Measurements from ENCODE around the gene ANO1. TPM values are rescaled to one million over a fixed set of nuclear protein-coding genes. Genes with fewer than 3 reads are reported as not detected.

ANO1 gene
- total RNA-seq, 1 donor from 2014 or later, result 14.9 TPM

DNA sequence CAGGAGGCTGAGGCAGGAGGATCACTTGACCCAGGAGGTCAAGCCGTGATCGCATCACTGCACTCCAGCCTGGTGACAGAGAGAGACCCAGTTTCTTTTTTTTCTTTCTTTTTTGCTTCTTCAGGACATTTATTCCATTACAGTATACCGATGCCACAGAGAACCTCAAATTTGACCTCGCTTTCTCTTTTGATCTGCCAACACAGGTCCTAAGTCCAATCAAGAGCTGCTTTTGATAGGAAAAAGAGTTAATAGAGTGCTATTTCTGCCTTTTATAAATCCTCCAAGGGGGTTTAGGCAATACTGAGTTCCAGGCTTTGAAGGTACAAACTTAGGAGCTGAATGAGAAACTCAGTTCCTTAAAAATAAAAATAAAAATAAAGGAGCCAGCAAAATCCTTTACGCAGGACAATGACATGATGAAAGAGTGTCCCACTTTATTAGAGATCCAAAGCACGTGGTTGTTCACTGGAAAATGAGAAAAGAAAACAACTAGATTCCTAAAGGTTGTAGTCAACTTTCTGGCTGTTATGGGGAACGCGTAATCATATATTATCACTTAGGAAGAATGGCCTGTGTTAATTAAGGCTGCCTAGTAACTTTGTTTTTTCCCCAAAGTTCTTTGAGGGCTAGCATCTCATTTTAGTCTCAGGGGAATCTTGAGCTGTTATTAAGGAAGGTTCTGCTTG is 152.2 kb downstream of the ANO1 start:
- H3K27ac Mint-ChIP-seq, result no peak overlapping the region

DNA sequence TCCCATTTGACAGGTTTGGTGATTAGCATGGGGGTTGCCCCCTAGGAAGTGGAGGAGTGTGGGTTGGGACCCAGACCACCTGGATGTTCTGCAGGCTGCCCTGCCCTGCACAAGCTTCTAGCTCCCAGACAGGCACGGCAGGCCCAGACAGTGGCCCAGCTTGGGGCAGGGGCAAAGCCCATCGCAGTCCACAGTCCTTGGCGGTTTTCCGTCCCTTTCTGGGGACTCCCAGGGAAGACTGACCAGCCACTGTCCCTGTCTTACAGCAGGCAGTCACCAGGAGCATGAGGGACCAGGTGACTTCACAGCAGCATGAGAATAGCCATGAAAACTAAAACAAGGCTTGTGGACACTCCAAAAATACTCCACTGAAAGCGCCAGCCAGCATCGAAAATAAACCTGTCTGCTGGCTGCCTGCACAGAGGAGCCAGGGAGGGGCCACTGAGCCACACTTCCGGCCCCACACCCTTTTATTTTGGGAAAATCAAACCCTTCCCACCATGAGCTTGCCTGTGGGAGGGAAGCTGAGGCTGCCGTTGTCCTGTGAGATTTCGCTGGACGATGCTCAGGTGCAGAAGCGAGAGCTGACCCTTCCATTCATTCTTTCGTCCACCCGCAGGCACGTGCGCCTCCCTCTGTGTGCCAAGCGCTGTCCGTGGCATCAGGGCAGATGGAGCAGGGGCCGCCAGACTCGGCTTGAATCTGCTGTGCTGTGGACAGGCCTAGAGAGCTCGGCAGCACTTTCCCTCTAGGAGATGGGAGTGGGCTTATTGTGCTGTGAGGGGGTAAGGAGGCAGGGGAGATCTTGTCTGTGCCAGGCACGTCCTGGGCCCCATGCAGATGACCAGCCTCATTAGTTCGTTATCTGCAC is 153.0 kb downstream of the ANO1 start:
- Mint-ChIP-seq H3K27me3 (no peaks in the 10 kb centered on the region), H3K9me3 (no peaks in the 10 kb centered on the region), H3K27ac (no peak overlapping the region), H3K4me1 (ENCODE audit: unreplicated experiment) (no peaks in the 10 kb centered on the region), H3K36me3 (no peaks in the 10 kb centered on the region), H3K4me3 (no peak overlapping the region)
- TF ChIP-seq, protein P1, sequence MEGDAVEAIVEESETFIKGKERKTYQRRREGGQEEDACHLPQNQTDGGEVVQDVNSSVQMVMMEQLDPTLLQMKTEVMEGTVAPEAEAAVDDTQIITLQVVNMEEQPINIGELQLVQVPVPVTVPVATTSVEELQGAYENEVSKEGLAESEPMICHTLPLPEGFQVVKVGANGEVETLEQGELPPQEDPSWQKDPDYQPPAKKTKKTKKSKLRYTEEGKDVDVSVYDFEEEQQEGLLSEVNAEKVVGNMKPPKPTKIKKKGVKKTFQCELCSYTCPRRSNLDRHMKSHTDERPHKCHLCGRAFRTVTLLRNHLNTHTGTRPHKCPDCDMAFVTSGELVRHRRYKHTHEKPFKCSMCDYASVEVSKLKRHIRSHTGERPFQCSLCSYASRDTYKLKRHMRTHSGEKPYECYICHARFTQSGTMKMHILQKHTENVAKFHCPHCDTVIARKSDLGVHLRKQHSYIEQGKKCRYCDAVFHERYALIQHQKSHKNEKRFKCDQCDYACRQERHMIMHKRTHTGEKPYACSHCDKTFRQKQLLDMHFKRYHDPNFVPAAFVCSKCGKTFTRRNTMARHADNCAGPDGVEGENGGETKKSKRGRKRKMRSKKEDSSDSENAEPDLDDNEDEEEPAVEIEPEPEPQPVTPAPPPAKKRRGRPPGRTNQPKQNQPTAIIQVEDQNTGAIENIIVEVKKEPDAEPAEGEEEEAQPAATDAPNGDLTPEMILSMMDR (conservative IDR thresholded peaks at IDR 0.05), result no peak
- DNase-seq (ENCODE audit: extremely low spot score, unreplicated experiment), result no peak

More for the DNA sequence above, 152.2 kb downstream of the ANO1 start:
- H3K27me3 Mint-ChIP-seq, result no peaks in the 10 kb centered on the region
- H3K4me1 Mint-ChIP-seq (ENCODE audit: unreplicated experiment), result no peaks in the 10 kb centered on the region
- no peak overlapping the region for H3K4me3 Mint-ChIP-seq
- no peak for DNase-seq (ENCODE audit: extremely low spot score, unreplicated experiment)
- H3K36me3 Mint-ChIP-seq, result no peaks in the 10 kb centered on the region
- H3K9me3 Mint-ChIP-seq, result no peaks in the 10 kb centered on the region
- TF ChIP-seq, protein P1 (conservative IDR thresholded peaks at IDR 0.05), result no peak

DNA sequence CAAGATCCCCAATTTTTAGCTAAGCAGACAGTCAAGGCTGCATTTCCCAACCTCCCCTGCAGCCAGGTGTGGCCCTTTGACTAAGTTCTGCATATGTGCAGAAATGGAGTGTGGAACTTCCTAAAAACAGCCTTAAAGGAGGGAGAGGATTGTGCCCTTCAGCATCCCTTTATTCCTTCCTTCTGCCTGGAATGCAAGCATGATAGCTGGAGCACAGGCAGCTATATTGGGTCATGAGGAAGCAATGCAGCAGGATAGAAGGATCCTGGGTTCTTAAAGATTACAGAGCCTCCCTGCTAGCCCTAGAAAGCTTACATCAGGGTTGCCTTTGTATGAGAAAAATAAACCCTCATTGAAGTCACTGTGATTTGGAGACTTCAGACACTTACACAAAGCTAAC is 154.9 kb downstream of the ANO1 start:
- Mint-ChIP-seq H3K27ac (no peak overlapping the region), H3K27me3 (no peaks in the 10 kb centered on the region), H3K4me1 (ENCODE audit: unreplicated experiment) (no peaks in the 10 kb centered on the region), H3K4me3 (no peak overlapping the region), H3K36me3 (no peaks in the 10 kb centered on the region), H3K9me3 (no peaks in the 10 kb centered on the region)
- DNase-seq (ENCODE audit: extremely low spot score, unreplicated experiment), result no peak
- TF ChIP-seq, protein P1 (conservative IDR thresholded peaks at IDR 0.05), result no peak

DNA sequence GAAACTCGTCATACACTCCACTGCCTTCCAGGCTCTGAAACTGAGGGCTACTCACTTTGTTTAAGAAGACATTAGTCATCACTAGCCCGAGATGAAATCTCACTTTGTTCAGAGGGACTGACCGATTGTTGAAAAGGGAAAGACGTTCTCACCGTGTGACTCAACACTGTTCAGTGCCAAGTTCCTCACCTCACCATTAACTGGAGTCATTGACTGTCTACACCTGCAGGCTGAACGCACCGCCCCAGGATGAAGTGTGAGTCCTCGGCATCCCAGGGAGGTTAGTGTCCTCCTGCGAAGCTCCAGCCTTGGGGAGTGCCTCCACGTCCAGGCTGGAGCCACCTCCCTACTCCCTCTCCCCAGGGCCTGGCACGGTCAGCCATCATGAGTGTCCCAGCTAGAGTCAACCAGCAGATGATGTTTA is 155.4 kb downstream of the ANO1 start:
- Mint-ChIP-seq H3K27ac (no peak overlapping the region), H3K9me3 (no peaks in the 10 kb centered on the region)

DNA sequence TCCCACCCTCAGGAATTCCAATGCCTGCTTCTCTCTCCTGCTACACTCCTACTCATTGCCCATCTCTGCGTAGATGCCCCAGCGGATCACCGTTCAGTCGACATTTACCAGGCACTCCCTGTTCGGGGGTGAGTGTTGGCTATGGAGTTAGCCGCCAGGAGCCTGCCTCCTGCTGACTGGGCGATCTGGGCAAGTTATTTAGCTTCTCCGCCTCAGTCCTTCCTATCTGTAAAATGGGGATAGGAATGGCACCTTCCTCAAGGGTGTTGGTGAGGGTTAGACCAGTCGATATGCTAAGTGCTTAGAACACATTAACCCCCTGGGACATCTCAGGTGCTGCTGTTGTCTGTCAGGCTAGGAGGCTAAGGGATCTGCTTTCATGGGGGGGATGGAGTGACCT is 155.8 kb downstream of the ANO1 start:
- H3K36me3 Mint-ChIP-seq, result no peaks in the 10 kb centered on the region
- no peaks in the 10 kb centered on the region for H3K9me3 Mint-ChIP-seq
- TF ChIP-seq, protein P1 (conservative IDR thresholded peaks at IDR 0.05), result no peak
- H3K4me3 Mint-ChIP-seq, result no peak overlapping the region
- no peak overlapping the region for H3K27ac Mint-ChIP-seq
- no peak for DNase-seq (ENCODE audit: extremely low spot score, unreplicated experiment)
- no peaks in the 10 kb centered on the region for H3K27me3 Mint-ChIP-seq
- H3K4me1 Mint-ChIP-seq (ENCODE audit: unreplicated experiment), result no peaks in the 10 kb centered on the region

More for the DNA sequence above, 155.4 kb downstream of the ANO1 start:
- Mint-ChIP-seq H3K27me3 (no peaks in the 10 kb centered on the region), H3K4me1 (ENCODE audit: unreplicated experiment) (no peaks in the 10 kb centered on the region), H3K4me3 (no peak overlapping the region), H3K36me3 (no peaks in the 10 kb centered on the region)
- TF ChIP-seq, protein P1 (conservative IDR thresholded peaks at IDR 0.05), result no peak
- no peak for DNase-seq (ENCODE audit: extremely low spot score, unreplicated experiment)

Other genes with a start within 250 kb of the ANO1 start
- 24.0 TPM in 2 replicates for gene FADD, start 125.0 kb downstream of the ANO1 start, total RNA-seq (ENCODE audit: low replicate concordance)
- 47.8 and 57.0 TPM in 2 replicates for gene PPFIA1, start 192.4 kb downstream of the ANO1 start, total RNA-seq (ENCODE audit: low replicate concordance)